ENCODE measurements around the gene GPBP1.

DNA sequence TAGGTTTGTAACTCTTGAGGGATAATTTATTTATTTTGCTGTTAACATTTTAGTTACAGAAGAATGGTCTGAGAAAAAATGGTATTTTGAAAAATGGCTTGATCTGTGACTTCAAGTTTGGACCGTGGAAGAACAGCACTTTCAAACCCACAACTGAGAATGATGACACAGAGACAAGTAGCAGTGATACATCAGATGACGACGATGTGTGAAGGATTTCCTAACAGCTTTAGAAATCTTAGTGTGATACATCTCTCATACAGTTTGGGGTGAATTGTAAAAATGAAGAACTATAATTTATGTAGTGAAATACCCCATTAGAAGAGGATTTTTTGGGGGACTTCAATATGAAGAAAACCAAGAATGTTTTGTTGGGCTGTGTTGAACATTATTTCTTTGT, 88.7 kb downstream of the GPBP1 start:
- TF ChIP-seq, protein P1, sequence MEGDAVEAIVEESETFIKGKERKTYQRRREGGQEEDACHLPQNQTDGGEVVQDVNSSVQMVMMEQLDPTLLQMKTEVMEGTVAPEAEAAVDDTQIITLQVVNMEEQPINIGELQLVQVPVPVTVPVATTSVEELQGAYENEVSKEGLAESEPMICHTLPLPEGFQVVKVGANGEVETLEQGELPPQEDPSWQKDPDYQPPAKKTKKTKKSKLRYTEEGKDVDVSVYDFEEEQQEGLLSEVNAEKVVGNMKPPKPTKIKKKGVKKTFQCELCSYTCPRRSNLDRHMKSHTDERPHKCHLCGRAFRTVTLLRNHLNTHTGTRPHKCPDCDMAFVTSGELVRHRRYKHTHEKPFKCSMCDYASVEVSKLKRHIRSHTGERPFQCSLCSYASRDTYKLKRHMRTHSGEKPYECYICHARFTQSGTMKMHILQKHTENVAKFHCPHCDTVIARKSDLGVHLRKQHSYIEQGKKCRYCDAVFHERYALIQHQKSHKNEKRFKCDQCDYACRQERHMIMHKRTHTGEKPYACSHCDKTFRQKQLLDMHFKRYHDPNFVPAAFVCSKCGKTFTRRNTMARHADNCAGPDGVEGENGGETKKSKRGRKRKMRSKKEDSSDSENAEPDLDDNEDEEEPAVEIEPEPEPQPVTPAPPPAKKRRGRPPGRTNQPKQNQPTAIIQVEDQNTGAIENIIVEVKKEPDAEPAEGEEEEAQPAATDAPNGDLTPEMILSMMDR (conservative IDR thresholded peaks at IDR 0.05; ENCODE audit: low read depth in 2 of 2) = no peak
- TF ChIP-seq EZH2 (IDR thresholded peaks at IDR 0.05; ENCODE audit: low read depth, unreplicated experiment) = no peak
- TF ChIP-seq, protein P2, sequence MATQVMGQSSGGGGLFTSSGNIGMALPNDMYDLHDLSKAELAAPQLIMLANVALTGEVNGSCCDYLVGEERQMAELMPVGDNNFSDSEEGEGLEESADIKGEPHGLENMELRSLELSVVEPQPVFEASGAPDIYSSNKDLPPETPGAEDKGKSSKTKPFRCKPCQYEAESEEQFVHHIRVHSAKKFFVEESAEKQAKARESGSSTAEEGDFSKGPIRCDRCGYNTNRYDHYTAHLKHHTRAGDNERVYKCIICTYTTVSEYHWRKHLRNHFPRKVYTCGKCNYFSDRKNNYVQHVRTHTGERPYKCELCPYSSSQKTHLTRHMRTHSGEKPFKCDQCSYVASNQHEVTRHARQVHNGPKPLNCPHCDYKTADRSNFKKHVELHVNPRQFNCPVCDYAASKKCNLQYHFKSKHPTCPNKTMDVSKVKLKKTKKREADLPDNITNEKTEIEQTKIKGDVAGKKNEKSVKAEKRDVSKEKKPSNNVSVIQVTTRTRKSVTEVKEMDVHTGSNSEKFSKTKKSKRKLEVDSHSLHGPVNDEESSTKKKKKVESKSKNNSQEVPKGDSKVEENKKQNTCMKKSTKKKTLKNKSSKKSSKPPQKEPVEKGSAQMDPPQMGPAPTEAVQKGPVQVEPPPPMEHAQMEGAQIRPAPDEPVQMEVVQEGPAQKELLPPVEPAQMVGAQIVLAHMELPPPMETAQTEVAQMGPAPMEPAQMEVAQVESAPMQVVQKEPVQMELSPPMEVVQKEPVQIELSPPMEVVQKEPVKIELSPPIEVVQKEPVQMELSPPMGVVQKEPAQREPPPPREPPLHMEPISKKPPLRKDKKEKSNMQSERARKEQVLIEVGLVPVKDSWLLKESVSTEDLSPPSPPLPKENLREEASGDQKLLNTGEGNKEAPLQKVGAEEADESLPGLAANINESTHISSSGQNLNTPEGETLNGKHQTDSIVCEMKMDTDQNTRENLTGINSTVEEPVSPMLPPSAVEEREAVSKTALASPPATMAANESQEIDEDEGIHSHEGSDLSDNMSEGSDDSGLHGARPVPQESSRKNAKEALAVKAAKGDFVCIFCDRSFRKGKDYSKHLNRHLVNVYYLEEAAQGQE (IDR thresholded peaks at IDR 0.05; ENCODE audit: unreplicated experiment) = no peak
- TF ChIP-seq, protein P3, sequence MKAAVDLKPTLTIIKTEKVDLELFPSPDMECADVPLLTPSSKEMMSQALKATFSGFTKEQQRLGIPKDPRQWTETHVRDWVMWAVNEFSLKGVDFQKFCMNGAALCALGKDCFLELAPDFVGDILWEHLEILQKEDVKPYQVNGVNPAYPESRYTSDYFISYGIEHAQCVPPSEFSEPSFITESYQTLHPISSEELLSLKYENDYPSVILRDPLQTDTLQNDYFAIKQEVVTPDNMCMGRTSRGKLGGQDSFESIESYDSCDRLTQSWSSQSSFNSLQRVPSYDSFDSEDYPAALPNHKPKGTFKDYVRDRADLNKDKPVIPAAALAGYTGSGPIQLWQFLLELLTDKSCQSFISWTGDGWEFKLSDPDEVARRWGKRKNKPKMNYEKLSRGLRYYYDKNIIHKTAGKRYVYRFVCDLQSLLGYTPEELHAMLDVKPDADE (IDR thresholded peaks at IDR 0.05) = no peak
- TF ChIP-seq CREB1 (CRISPR knock-in tag; IDR thresholded peaks at IDR 0.05; ENCODE audit: low read depth) = no peak
- no peak for TF ChIP-seq EZH2phosphoT487 (IDR thresholded peaks at IDR 0.05; ENCODE audit: unreplicated experiment)
- no peak for TF ChIP-seq ZNF331 (CRISPR knock-in tag; IDR thresholded peaks at IDR 0.05; ENCODE audit: low read depth)
- no peak for TF ChIP-seq POLR2AphosphoS5 (IDR thresholded peaks at IDR 0.05; ENCODE audit: low read depth)
- TF ChIP-seq JUNB (IDR thresholded peaks at IDR 0.05; ENCODE audit: unreplicated experiment) = no peak
- TF ChIP-seq STAT1 (IDR thresholded peaks at IDR 0.05; ENCODE audit: unreplicated experiment) = no peak

All from GM23338 (cell line).